SK-N-DZ (cell line): Measurements from ENCODE around the gene MME.

ENCODE experiments used
- DNase-seq: peaks from one replicate; pipeline ENCODE4 v3.0.0-alpha.2; 2015; ENCODE audit warnings: low spot score

The MME gene

GRCh38 chr3:155232605-155233004 lies 152.5 kb downstream of the MME start:
- DNase-seq, result no peak

GRCh38 chr3:155233213-155233612 lies 153.1 kb downstream of the MME start:
- DNase-seq, result no peak
